T-helper 22 cell (primary cell): ENCODE results near the gene CSMD2.

Experiments
- DNase-seq: peaks from one replicate; pipeline ENCODE4 v3.0.0-alpha.2; 2020; ENCODE audit warnings: low read depth

CSMD2 gene

DNA sequence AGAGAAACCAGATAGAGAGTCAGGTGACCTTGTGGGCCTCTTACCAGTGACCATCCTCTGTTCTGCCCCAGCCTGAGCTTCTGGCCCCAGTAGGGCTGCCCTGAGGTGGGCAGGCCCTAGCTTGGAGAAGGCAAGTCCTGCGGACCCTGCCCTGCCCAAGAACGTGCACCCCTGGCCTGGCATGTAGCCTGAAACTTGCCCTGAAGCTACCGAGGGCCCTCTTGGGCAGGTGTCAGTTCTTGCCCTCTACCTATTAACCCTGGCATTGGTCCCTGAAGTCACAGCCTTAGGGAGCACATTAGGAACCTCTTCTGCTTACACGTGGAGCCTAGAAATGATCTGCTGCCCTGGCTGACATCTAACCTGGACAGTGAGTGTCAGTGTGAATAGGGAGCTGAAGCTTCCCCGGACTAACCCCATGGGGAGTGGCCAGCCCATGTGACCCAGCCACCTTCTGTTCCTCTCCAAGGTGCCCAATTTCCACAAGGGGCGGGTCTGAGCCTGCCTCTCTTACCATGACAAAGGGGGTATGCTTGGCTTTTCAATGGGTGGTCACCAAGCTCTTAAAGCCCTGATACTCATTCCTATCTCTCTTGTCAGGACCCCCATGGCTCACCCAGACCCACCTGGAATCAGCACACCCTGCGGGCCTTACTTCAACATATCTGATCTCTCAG is 529.6 kb downstream of the CSMD2 start:
- DNase-seq, result no peak

- no peak for DNase-seq
These were observed 530.2 kb downstream of the CSMD2 start for GRCh38 chr1:33634806-33635205.

- no peak for DNase-seq
These were observed 530.9 kb downstream of the CSMD2 start for GRCh38 chr1:33634143-33634542.

DNA sequence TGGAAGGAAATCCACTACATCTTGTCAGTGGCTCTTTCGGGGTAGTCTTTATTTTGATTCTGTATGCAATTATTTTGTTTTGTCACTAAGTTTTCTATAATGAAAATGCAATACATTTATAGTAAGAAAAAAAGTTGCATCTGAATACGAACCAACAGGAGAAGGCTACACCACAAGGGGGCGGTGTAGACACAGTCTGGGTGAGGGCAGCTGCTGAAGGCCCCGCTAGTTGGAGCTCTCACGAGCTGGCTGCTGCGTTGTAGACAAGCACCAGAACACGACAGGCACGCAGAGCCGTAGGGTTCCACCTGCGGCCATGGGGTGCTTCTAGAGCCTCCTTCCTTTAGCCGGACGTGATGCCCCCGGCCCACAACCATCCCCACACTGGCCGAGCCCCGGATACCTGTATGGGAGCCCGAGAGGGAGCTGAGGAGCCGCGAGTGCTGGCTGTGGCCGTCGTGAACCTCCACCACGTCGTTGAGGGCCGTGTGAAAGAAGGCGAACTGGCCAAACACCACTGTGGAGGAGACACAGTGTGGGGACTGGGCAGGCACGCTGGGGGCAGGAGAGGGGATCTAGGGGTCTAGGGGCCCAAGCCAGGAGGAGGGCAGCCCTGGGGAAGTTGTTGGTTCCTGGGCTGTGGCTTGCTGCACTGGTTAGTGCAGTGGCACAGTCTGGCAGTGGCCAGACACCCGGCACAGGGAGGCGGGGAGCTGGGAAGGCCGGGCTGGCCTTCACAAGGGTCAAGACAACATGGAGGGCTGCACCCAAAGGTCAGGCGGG is 531.8 kb downstream of the CSMD2 start:
- peak; percentile 44 for DNase-seq

GRCh38 chr1:33630686-33631085 is 534.3 kb downstream of the CSMD2 start:
- no peak for DNase-seq

DNA sequence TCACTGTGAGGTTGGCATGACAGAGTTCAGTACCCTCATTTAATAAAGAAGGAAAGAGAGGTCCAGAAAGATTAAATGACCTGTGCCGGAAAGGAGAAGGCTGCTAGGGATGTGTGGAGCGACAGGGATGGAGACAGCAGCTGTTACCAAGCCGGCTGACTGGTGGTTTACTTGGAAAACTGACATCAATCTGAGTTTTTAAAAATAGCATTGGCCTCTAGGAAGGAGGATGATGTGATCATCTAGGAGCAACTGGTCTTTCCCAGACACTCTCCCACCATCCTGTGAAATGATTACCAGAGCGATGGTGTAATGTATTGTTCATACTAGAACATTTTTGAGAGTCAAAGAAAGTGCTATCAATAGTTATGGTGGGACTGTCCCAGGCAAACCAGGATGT is 538.2 kb downstream of the CSMD2 start:
- DNase-seq, result no peak

- DNase-seq, result no peak
These were observed 539.8 kb downstream of the CSMD2 start for GRCh38 chr1:33624991-33625870.

GRCh38 chr1:33624261-33624990 is 540.6 kb downstream of the CSMD2 start:
- DNase-seq, result no peak

- DNase-seq, result no peak
These were observed 541.2 kb downstream of the CSMD2 start for GRCh38 chr1:33623811-33624210.

- no peak for DNase-seq
These were observed 542.3 kb downstream of the CSMD2 start for GRCh38 chr1:33622757-33623156.

DNA sequence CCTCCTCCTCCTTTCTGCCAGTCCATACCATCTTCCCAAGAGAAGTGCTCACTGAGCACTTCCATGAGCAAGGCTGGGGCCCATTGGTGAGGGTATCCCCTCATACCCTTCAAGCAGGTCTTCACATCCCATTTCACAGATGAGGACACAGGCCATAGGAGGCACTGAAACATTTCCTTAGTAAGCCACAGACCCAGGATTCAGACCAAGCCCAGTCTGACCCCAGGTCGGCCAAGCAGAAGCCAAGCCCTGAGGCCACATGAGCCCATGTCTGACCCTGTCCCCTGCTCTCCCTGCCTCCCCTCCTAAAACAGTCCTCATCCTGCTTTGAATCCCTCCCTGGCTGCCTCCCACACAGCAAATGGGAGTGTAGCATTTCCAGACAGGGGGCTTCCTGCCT is 546.4 kb downstream of the CSMD2 start:
- no peak for DNase-seq

DNA sequence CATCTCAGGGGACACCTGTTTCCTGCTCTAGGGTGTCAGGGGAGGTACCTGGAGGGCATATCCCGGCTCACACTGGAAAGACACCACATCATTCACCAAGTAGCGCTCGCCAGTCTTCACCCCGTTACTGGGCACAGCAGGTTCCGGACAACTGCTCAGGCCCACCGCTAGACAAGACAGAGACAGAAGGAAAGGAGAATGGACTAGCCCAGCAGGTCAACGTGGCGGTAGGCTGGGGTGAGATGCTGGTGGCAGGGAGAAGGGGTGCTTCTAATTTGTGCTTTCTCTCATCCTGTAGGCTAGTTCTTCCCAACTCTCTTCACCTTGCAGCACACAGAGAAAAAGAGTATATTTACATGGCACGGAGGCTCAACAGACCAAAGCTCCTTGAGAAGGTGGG is 547.6 kb downstream of the CSMD2 start:
- no peak for DNase-seq

DNA sequence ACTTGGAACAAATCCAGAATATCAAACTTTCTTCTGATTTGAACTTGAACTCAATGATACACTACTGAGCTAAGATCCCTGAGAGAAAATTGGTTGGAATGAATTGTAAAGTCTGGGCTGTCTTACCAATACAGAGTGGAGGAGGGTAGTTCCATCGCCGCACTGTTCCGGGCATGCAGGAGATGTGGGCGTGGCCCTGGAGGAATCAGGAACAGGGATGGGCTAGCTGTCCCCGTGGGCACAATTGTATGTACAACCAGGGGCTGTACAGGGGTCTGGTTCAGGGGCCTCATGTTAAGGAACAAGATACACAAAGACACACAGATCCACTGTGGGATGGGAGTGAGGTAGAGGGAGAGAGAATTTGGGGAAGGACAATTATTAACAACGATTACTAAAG is 548.2 kb downstream of the CSMD2 start:
- no peak for DNase-seq

DNA sequence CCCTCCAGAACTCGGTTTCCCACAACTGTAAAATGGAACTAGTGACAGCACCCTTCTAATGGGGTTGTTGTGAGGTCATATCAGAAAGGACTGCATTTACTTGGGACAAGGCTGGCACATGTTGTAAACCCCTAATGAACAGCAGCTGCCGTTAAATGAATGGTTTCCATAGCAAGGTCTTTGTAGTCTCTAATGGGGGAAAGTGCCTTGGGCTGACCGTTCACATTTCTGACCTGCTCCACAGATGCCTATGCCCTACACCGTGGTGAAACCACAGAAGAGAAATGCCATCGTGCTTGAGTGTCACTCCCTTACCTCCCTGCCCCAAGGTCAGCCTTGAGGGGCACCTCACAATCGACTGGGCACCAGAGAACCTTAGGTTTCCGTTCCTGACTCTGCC is 549.5 kb downstream of the CSMD2 start:
- DNase-seq, result no peak

DNA sequence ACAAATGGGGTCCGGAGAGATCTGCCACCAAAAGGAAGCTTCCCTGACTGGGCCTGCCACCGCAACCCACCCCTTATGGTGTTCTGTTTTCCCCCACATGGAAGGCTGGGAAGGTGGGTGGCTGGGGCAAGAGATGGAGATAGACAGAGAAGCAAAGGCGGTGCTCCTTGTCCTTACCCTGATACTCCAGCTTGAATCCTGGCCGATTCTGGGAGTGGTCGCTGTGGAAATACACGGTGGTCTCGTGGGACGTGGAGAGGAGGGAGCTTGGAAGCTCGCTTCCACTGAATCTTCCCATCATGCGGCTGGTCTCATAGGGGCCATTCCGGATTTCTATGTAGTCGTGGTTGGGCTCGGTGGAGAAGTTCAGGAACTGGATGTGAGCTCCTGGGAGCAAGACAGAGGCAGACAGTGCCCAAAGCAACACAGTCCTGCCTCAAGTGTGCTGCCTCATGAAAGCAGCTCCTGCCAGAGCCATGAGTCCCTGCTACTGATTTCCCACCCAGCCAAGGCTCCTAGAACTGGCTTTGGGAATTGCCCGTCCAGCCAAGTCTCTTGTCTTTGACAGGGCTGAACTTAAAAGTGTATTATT is 554.1 kb downstream of the CSMD2 start:
- DNase-seq, result no peak

DNA sequence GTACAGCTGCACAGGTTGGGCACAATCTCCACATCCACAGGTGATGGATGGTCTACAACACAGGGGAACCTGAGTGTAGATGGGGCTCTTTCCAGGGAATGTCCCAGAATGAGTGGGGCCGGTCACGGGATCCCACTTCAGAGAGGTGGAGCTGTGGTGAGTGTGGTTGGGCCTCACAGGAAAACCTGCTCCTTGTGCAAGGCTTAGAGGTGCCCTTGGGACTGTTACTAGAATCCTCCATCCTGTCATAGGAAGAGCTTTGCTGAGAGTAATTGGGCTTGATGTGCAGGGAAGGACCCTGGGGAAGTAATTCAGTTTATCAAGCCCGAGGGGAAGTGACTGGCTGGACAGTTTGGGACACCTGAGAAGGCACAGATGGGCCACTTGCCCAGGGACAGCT is 554.6 kb downstream of the CSMD2 start:
- DNase-seq, result no peak

- no peak for DNase-seq
These were observed 555.3 kb downstream of the CSMD2 start for GRCh38 chr1:33609739-33610138.

DNA sequence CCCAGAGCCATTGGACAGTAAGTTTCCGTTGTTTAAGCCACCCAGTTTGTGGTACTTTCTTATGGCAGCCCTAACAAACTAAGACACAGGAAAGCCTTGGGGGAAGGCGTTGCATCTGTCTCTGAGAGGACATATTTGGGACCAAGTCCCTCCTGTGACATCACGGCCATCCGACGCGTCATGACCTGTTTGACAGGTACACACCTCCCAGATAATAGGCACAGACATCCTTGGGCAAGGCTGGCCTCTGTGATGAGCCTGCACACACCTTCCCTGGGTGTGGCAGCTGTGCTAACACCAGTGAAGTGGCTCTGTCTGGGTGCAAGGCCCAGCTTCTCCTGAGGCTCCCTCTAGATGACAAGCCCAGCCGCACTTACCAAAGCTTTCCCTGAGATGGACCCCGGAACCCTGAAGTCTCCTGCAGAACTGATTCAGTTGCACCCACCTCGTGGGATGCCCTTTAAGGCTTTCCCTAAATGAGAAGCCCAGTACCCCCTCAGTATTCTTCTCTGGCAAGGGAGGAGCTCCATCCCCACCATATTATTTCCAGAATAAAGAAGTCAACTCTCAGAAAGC is 556.1 kb downstream of the CSMD2 start:
- DNase-seq, result no peak

DNA sequence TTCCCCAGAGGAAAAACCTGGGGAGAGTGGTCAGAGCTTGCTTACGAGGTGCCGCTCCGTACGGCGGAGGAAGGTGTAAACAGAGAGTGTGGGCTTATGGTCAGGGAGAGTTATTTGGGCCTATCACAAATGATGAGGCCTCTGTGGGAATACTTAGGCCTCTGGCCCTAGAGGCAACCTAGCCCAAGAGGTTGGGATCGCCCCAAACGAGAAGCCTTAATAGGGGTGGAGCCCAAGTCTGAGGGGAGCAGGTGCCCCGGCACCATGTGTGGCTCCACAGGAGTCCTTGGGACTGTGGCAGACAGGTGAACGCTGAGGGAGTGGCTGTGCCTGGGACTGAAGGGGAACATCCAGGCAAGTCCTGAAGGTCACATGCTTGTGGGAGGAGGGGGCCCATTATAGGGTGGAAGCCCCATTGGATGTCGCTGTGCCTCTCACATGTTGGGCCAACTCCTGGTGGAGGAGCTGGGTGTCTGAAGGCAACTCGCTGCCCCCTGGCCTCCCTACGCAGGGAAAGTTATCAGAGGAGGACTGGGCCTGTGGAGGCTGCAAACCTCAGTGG is 557.5 kb downstream of the CSMD2 start:
- DNase-seq, result no peak

DNA sequence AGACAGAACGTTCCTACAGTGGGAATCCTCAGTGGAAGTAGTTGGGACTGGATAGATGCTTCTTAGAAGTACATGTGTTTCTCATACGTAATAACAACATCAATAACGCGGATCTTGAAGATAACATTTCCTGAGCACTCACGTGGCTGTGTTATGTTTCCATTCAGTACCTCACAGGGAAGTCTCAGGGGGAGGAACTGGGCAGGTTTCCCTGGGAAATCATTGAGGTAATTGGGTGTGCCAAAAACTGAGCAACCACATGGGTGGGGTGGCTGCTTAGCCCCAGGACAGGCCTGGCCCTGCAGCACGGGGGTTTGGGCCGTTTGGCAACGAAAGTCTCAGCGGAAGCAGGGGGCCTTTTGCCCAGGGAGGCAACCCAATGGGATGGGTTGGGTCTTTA is 558.8 kb downstream of the CSMD2 start:
- DNase-seq, result no peak

GRCh38 chr1:33602271-33602670 is 562.8 kb downstream of the CSMD2 start:
- no peak for DNase-seq
